RCC 7860 (cell line): Measurements from ENCODE around the gene NBEA.
"Not testable (repeated sequence)": the region's sequence is repeated elsewhere in the genome, so short reads cannot be mapped to it uniquely, and the experiment has no call there.

ENCODE experiments used
- DNase-seq: peaks from one replicate; pipeline ENCODE4 v3.0.0-alpha.2; 2015; ENCODE audit warnings: low spot score
- FAIRE-seq: peaks from 2 replicates; lab custom pipeline; 2012; peaks lifted over from hg19 to GRCh38; lab: Jason Lieb, UNC

Gene NBEA

GRCh38 chr13:35621989-35622388 lies 679.9 kb downstream of the NBEA start:
- DNase-seq: no peak
- FAIRE-seq: no peak

DNA sequence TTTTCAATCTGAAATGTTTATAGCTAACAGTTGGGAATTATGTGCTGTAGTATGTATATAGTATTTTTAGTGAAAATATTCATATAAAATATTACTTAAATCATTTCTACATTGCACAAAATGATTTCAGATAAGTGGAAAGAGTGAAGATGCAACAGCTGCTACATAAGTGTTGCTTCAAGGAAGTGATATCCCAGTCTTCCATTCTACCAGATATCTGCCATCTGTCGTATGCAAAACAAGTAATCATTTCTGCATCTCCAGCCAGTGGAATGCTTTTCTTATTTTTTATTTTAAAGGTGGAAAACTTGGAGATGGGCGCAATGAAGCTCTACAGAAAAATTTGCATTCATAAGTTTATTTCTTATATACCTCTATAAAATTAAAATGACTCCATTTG lies 687.0 kb downstream of the NBEA start:
- no peak for FAIRE-seq

GRCh38 chr13:35630551-35631275 lies 688.6 kb downstream of the NBEA start:
- FAIRE-seq (no peak), DNase-seq (peak; percentile 33)

More for the DNA sequence above, 687.0 kb downstream of the NBEA start:
- no peak for DNase-seq

DNA sequence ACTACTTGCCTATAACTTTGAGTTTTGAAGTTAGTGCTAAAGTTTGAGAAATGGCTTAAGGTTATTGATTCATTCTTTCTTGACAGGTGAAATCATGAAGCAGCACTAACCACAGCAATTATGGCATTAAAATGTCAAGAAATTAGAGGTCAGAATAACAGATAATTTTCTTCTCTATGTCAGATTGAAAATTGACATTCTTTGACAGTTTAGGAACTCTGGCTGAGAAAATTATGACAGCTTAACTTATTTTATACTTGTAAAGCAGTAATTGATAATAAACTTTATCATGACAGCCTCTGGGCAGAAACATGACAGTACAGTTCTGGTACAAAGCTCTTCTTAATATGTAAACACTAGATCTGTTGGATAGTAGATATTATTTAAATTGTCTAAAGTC lies 689.6 kb downstream of the NBEA start:
- FAIRE-seq (no peak), DNase-seq (no peak)

DNA sequence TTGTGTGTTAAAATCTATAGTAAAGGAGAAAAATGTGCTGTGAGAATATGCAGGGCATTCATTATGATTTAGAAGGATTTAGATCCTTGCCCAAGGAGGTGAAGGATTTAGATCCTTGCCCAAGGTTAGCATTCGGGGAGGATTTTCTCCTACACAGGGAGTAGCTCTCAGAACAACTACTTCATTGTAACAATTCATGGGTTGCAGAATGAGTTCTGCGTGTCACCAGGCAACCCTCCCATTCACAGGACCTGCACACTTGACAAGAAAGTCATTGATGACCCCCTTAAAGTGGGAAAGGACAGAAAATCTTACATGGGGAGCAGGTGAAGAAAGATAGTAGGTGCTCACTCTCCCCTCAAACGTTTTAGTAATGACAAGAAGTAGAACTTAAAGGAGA lies 701.6 kb downstream of the NBEA start:
- FAIRE-seq (no peak), DNase-seq (no peak)

DNA sequence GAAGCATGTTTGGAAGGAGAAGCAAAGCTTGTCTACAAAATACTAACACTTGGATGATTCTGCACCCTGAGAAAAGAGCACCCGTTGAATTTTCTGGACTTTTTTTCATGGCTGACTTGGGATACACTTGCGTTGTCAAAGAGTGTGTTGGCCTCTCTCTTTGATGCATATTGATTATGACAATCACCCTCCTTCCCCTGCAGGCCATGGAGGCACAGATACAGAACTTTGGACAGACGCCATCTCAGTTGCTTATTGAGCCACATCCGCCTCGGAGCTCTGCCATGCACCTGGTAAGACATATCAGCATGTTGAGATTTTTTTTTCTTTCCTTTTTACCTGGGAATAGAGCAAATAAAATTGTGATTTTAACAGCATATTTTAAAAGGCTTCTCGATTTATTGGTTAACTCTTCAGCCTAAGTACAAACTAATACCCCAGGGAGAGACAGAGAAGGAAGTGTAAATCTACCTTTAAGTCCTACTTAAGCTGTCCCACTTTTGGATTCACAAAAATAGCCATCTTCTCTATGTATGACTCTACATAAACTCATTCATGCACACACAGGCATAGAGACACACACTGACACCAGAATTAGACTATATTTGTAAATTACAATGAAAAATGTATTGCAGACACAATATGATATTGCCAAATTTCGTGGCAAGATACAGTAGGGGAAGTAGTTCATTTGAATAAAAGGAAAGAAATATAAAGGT lies 704.1 kb downstream of the NBEA start:
- DNase-seq: no peak
- no peak for FAIRE-seq

DNA sequence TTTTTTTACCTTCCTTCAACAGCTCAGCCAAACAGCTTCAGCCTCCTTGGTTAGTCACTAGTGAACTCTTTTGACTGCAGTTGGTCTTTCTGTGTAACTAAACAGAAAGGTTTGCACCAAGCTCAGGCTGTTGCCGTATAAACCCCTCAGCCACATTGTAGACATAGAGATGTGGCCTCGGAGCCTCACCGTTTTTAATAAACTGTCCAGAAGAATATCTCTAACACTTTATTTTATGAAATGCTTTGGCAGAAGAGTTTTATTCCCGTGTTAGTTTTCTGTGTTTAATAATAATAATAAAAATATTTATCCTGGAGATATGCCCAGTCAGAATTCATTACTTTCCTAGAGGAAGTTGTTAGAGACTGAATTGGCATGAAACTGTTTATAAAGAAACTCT lies 706.1 kb downstream of the NBEA start:
- DNase-seq (no peak), FAIRE-seq (no peak)

GRCh38 chr13:35649162-35649561 lies 707.1 kb downstream of the NBEA start:
- FAIRE-seq (no peak), DNase-seq (no peak)

DNA sequence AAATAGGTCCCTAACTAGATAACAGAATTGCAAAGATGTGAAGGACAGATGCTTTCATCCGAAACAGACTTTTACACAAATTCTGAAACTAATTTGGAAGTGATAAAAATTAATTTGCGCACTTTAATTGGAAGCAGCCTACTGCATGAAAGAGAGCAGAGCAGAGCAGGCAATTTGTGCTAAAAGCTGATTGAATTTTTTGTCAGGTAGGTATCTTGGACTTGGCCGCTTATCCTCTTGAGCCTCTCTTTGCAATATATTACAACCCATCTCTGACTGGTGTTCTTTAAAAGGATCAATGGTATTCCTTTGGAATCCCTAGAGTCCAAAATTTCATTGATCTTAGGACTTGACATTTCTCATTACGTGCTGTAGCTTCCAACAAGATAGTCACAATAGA lies 717.7 kb downstream of the NBEA start:
- FAIRE-seq: no peak
- DNase-seq: no peak

GRCh38 chr13:35664747-35665146 lies 722.7 kb downstream of the NBEA start:
- FAIRE-seq: no peak

DNA sequence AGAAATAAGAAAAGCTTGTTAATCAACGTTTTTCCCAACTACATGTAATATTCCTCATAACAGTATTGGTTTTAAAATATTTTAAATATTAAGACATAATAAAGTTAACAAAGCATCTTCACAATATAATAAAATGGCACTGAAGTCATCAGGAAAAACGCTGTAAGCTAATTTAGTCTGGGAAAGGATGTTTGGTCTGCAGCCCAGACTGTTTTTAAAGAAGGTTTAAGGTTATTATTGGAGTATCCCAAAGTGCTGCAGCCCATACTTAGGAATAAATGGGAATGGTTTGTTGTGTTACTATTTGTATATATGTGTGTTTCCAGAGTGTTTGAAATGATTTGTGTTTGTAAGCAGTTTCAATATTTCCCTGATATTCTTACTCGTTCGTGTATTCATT lies 727.3 kb downstream of the NBEA start:
- FAIRE-seq: no peak
- no peak for DNase-seq

More at GRCh38 chr13:35664747-35665146, 722.7 kb downstream of the NBEA start:
- no peak for DNase-seq

GRCh38 chr13:35672611-35673010 lies 730.5 kb downstream of the NBEA start:
- FAIRE-seq: no peak
- DNase-seq: no peak

DNA sequence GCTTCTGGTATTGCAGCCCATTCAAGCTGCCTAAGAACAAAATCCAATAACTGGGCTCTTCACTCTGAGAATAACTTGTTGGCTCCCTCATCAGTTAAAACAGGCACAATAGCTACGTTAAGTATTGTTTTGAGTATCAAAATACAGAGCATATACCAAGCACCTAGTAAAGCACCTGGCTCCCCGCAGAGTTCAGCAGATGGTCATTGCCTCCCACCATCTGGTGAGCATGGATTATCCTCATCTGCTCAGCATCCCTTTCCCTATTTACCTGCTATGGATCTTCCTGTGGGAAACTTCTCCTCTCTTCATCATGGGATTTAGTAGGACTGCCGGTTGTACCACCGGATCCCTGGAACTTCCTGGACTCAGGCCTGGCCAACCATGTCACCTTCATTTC lies 733.6 kb downstream of the NBEA start:
- DNase-seq (no peak), FAIRE-seq (no peak)

DNA sequence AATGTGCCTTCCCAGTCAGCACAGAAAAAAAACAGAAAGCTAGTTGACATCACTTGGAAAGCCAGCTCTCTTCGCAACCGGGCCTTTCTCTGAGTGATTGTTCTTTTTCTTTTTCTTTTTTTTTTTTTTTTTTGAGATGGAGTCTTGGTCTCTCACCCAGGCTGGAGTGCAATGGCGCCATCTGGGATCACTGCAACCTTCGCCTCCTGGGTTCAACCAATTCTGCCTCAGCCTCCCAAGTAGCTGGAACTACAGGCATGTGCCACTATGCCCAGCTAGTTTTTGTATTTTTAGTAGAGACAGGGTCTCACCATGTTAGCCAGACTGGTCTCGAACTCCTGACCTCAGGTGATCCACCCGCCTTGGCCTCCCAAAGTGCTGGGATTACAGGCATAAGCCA lies 735.8 kb downstream of the NBEA start:
- not testable (repeated sequence) for FAIRE-seq, DNase-seq

GRCh38 chr13:35681685-35682084 lies 739.6 kb downstream of the NBEA start:
- no peak for DNase-seq
- no peak for FAIRE-seq

DNA sequence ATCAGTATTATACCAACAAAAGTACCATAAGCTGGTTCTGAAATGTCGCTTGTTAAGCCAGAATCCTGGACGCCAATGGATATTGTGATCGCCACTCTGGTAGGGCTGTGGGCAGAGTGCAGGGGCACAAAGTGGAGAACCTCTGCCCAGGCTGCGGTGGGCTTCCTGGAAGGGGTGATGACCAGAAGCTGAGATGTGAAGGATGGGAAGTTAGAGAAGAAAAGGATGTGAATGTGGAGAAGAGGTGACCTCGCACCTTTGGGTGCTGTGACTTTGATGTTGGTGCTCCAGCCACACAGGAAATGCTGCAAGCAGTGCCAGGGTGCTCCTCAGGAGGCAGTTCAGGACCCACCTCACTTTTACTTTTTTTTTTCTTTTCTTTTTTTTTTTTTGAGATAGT lies 742.4 kb downstream of the NBEA start:
- no peak for DNase-seq
- FAIRE-seq: no peak

DNA sequence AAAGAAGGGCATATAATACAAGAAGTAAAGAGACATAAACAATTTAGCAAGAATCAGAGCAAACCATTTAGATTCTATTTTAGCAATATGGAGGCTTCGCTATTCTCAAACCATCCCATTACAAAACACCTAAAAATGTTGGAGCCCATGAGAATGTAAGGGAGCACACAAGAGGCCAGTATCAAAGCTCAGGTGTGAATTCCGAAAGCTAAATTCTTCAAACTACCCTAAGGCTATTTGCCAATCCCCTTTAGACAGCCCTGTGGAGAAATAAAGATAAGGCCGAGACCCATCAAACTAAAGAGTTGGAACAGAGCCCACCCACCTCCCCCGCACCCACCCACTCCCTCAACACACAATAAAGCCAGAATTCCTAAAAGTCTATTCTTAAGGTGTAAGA lies 745.3 kb downstream of the NBEA start:
- no peak for DNase-seq
- FAIRE-seq: no peak

GRCh38 chr13:35690581-35691207 lies 748.6 kb downstream of the NBEA start:
- no peak for DNase-seq
- no peak for FAIRE-seq

GRCh38 chr13:35693134-35693784 lies 751.2 kb downstream of the NBEA start:
- FAIRE-seq: no peak
- DNase-seq: no peak

- FAIRE-seq (no peak), DNase-seq (no peak)
These were observed 752.0 kb downstream of the NBEA start for GRCh38 chr13:35694031-35694430.
